Liver (tissue), 9 donors: Measurements from ENCODE around the gene NXN. TPM values are rescaled to one million over a fixed set of nuclear protein-coding genes. Genes with fewer than 3 reads are reported as not detected.

Source experiments
- DNase-seq: peaks from one replicate; pipeline ENCODE4 v3.0.0-alpha.2; 2017; ENCODE audit warnings: low spot score
- H3K27ac ChIP-seq, 2 donors: one replicate each; pipeline ENCODE4 v1.7.0; 2013; ENCODE audit warnings: inconsistent platforms in 2 of 2, low read length in 2 of 2, control low read depth in 1 of 2, low read depth in 1 of 2, mild to moderate bottlenecking in 1 of 2
- H3K27me3 ChIP-seq, 4 donors: one replicate each; pipeline versions ENCODE4 v1.6.1 to v1.7.0; 2013; ENCODE audit warnings: low read length in 3 of 4, inconsistent platforms in 1 of 4, mild to moderate bottlenecking in 1 of 4, moderate library complexity in 1 of 4; ENCODE audit not compliant: control insufficient read depth in 4 of 4, insufficient read depth in 4 of 4
- H3K36me3 ChIP-seq, 4 donors: one replicate each; pipeline versions ENCODE4 v1.6.1 to v1.7.0; 2013; ENCODE audit warnings: low read length in 3 of 4, mild to moderate bottlenecking in 3 of 4, low read depth in 1 of 4, moderate library complexity in 1 of 4; ENCODE audit not compliant: control insufficient read depth in 4 of 4, insufficient read depth in 3 of 4
- H3K4me1 ChIP-seq, 4 donors: one replicate each; pipeline versions ENCODE4 v1.6.1 to v1.7.0; 2013; ENCODE audit warnings: low read length in 3 of 4, mild to moderate bottlenecking in 3 of 4, moderate library complexity in 1 of 4; ENCODE audit not compliant: control insufficient read depth in 4 of 4, insufficient read depth in 4 of 4
- H3K4me3 ChIP-seq, 3 donors: one replicate each; pipeline versions ENCODE4 v1.6.1 to v1.7.0; 2013; ENCODE audit warnings: low read length in 3 of 3, control low read depth in 1 of 3, low read depth in 1 of 3, mild to moderate bottlenecking in 1 of 3
- H3K9ac ChIP-seq, 2 donors: one replicate each; pipeline ENCODE4 v1.7.0; 2013; ENCODE audit warnings: low read length in 2 of 2, mild to moderate bottlenecking in 2 of 2, moderate library complexity in 2 of 2, control low read depth in 1 of 2, low read depth in 1 of 2
- H3K9me3 ChIP-seq, 4 donors: one replicate each; pipeline versions ENCODE4 v1.6.1 to v1.7.0; 2013; ENCODE audit warnings: low read length in 3 of 4; ENCODE audit not compliant: control insufficient read depth in 4 of 4
- ATF3 ChIP-seq: IDR thresholded peaks from 2 replicates; pipeline ENCODE4 v1.6.1; 2016; ENCODE audit warnings: antibody characterized with exemption
- CTCF ChIP-seq: fragments of 150-350 bp; IDR thresholded peaks from 2 replicates; pipeline ENCODE4 v1.5.1; 2017; ENCODE audit warnings: improper control_type of control experiment, low read depth, low read length; ENCODE audit not compliant: missing input control
- EGR1 ChIP-seq, 2 donors: IDR thresholded peaks; 2 replicates each; pipeline ENCODE4 v1.6.1; 2016 to 2018; ENCODE audit warnings: antibody characterized with exemption in 2 of 2, low read depth in 2 of 2
- FOXA1 ChIP-seq: IDR thresholded peaks from 2 replicates; pipeline ENCODE4 v1.6.1; 2016; ENCODE audit warnings: antibody characterized with exemption
- GABPA ChIP-seq, 2 donors: IDR thresholded peaks in 1 of 2; conservative IDR thresholded peaks in 1 of 2; 2 replicates each; pipeline ENCODE4 v1.6.1; 2016; ENCODE audit warnings: antibody characterized with exemption in 2 of 2, mild to moderate bottlenecking in 1 of 2, moderate library complexity in 1 of 2
- HNF4A ChIP-seq, 2 donors: conservative IDR thresholded peaks; 2 replicates each; pipeline ENCODE4 v1.6.1; 2016; ENCODE audit warnings: antibody characterized with exemption in 2 of 2, mild to moderate bottlenecking in 2 of 2
- HNF4G ChIP-seq: IDR thresholded peaks from 2 replicates; pipeline ENCODE4 v1.6.1; 2016; ENCODE audit warnings: antibody characterized with exemption
- MAX ChIP-seq: IDR thresholded peaks from 2 replicates; pipeline ENCODE4 v1.6.1; 2016; ENCODE audit warnings: antibody characterized with exemption
- NR2F2 ChIP-seq: IDR thresholded peaks from 2 replicates; pipeline ENCODE4 v1.6.1; 2016; ENCODE audit warnings: antibody characterized with exemption
- RAD21 ChIP-seq, 2 donors: IDR thresholded peaks; 2 replicates each; pipeline ENCODE4 v1.6.1; 2016; ENCODE audit warnings: antibody characterized with exemption in 2 of 2, mild to moderate bottlenecking in 2 of 2
- REST ChIP-seq: IDR thresholded peaks from 2 replicates; pipeline ENCODE4 v1.6.1; 2016; ENCODE audit warnings: antibody characterized with exemption, mild to moderate bottlenecking
- RXRA ChIP-seq, 2 donors: IDR thresholded peaks; 2 replicates each; pipeline ENCODE4 v1.6.1; 2017 to 2018; ENCODE audit warnings: antibody characterized with exemption in 2 of 2, mild to moderate bottlenecking in 1 of 2
- YY1 ChIP-seq: IDR thresholded peaks from 2 replicates; pipeline ENCODE4 v1.6.1; 2016; ENCODE audit warnings: antibody characterized with exemption, mild to moderate bottlenecking
- ZBTB33 ChIP-seq: IDR thresholded peaks from 2 replicates; pipeline ENCODE4 v1.6.1; 2016; ENCODE audit warnings: antibody characterized with exemption
- WGBS: extraction: QIAGEN DNeasy Blood & Tissue Kit; methylation state at CpG from one replicate; pipeline ENCODE4 v1.1.7; 2013; 5-methylcytosine and 5-hydroxymethylcytosine counted together
- polyA plus RNA-seq, 2 donors: library from polyadenylated mRNA; stranded (reverse) in 1 of 2; unstranded in 1 of 2; fragments of 200-250 nt in 1 of 2; fragments of >200 nt in 1 of 2; fragmentation: Nextera tagmentation in 1 of 2; extraction: Ambion mirVana in 1 of 2; gene quantifications; one replicate each; pipeline versions ENCODE4 v1.2.1 to v1.2.3, GENCODE V29; 2013 to 2015
- total RNA-seq, 2 donors: library from RNA; depleted of rRNA; stranded (reverse); fragments of >200 nt; gene quantifications; one replicate each; pipeline ENCODE4 v1.2.3, GENCODE V29; 2014
- donor health status: healthy.
- donor health status: healthy.
- donor health status: healthy.
- donor health status: healthy.
- donor health status: healthy.

NXN gene
- total and polyA plus RNA-seq, 4 donors = 2.3 to 4.5 (median 3.3) TPM

GRCh38 chr17:992933-993332, 13.4 kb upstream of the NXN start:
- no peak for DNase-seq
- Histone ChIP-seq H3K36me3 (no peaks in the 10 kb centered on the region), H3K9ac (no peak overlapping the region), H3K27me3 (no peaks in the 10 kb centered on the region), H3K4me1 (peaks cover 0 to 7% (median 6%) of the 10 kb centered on the region in 4 donors), H3K9me3 (no peaks in the 10 kb centered on the region), H3K27ac (no peak overlapping the region), H3K4me3 (no peak overlapping the region)
- 82% methylated on average over 13 of the region's 13 CpGs for WGBS
- no peak for TF ChIP-seq ATF3
- no peak for TF ChIP-seq HNF4G
- TF ChIP-seq CTCF = no peak
- no peak for TF ChIP-seq HNF4A (conservative IDR thresholded peaks at IDR 0.05)

- H3K27ac ChIP-seq = no peak overlapping the region
- DNase-seq = no peak
- WGBS = 92% methylated on average over 11 of the region's 11 CpGs
- H3K4me3 ChIP-seq = no peak overlapping the region
- no peak for TF ChIP-seq RAD21 (IDR thresholded peaks at IDR 0.05)
- no peak for TF ChIP-seq CTCF
- TF ChIP-seq MAX = no peak
- TF ChIP-seq ATF3 = no peak
- no peak for TF ChIP-seq FOXA1
- no peak for TF ChIP-seq EGR1 (IDR thresholded peaks at IDR 0.05; ENCODE audit: low read depth in 2 of 2)
- no peak for TF ChIP-seq GABPA (IDR thresholded peaks at IDR 0.05 in 1 of 2, conservative IDR thresholded peaks at IDR 0.05 in 1 of 2)
- TF ChIP-seq NR2F2 = no peak
- TF ChIP-seq RXRA (IDR thresholded peaks at IDR 0.05) = no peak
- TF ChIP-seq HNF4A (conservative IDR thresholded peaks at IDR 0.05) = no peak
- TF ChIP-seq ZBTB33 = no peak
- TF ChIP-seq REST = no peak
- no peak for TF ChIP-seq YY1
- TF ChIP-seq HNF4G = no peak
- H3K27me3 ChIP-seq = no peaks in the 10 kb centered on the region
- no peak overlapping the region for H3K9ac ChIP-seq
- no peaks in the 10 kb centered on the region for H3K9me3 ChIP-seq
- H3K36me3 ChIP-seq = no peaks in the 10 kb centered on the region
- H3K4me1 ChIP-seq = no peaks in the 10 kb centered on the region
Observed at GRCh38 chr17:988561-988960, 9.0 kb upstream of the NXN start.
